HepG2 (cell line): ENCODE data around the gene CBY1. TPM values are rescaled to one million over a fixed set of nuclear protein-coding genes. Genes with fewer than 3 reads are reported as not detected.

ENCODE experiments used
- CAMTA2 ChIP-seq: sonication (generic); formaldehyde crosslinking; IDR thresholded peaks from 2 replicates; pipeline ENCODE4 v1.4.0; 2020; ENCODE audit warnings: mild to moderate bottlenecking, missing genetic modification reagents, borderline replicate concordance
- GMEB1 ChIP-seq: sonication (generic); formaldehyde crosslinking; IDR thresholded peaks from 2 replicates; pipeline ENCODE4 v1.5.1; 2020; ENCODE audit warnings: missing genetic modification reagents, mild to moderate bottlenecking, borderline replicate concordance
- HMG20A ChIP-seq: IDR thresholded peaks from 2 replicates; pipeline ENCODE4 v1.6.1; 2016; ENCODE audit warnings: borderline replicate concordance
- NKX3-1 ChIP-seq: sonication (generic); formaldehyde crosslinking; IDR thresholded peaks from 2 replicates; pipeline ENCODE4 v1.5.0; 2020; ENCODE audit warnings: missing genetic modification reagents
- NR1H2 ChIP-seq: sonication (generic); formaldehyde crosslinking; IDR thresholded peaks from 2 replicates; pipeline ENCODE4 v1.8.1; 2022; ENCODE audit warnings: low read depth, missing genetic modification reagents, borderline replicate concordance
- POLR2A ChIP-seq, 2 experiments: IDR thresholded peaks; 2 replicates each; pipeline ENCODE4 v1.6.1; 2011; ENCODE audit warnings: low read depth in 2 of 2, low read length in 2 of 2, mild to moderate bottlenecking in 1 of 2, moderate library complexity in 1 of 2; ENCODE audit not compliant: insufficient read depth in 1 of 2
- RARA ChIP-seq: IDR thresholded peaks from 2 replicates; pipeline ENCODE4 v1.6.1; 2016; ENCODE audit warnings: missing genetic modification reagents, missing compliant biosample characterization
- RBAK ChIP-seq: sonication (generic); formaldehyde crosslinking; IDR thresholded peaks from 2 replicates; pipeline ENCODE4 v1.5.1; 2020; ENCODE audit warnings: mild to moderate bottlenecking, missing genetic modification reagents
- RBM22 ChIP-seq: fragments of 200-400 bp; formaldehyde crosslinking; optimal IDR thresholded peaks from 2 replicates; pipeline ENCODE3; 2017; ENCODE audit warnings: mild to moderate bottlenecking, low read length, moderate library complexity
- RFXAP ChIP-seq: sonication (generic); formaldehyde crosslinking; IDR thresholded peaks from 2 replicates; pipeline ENCODE4 v1.4.0; 2020; ENCODE audit warnings: missing genetic modification reagents, borderline replicate concordance
- SP5 ChIP-seq: IDR thresholded peaks from 2 replicates; pipeline ENCODE4 v1.6.1; 2016; ENCODE audit warnings: low read depth, borderline replicate concordance
- TBX3 ChIP-seq: fragments of 450-650 bp; IDR thresholded peaks from 2 replicates; pipeline ENCODE4 v1.6.1; 2017; ENCODE audit warnings: antibody characterized with exemption, mild to moderate bottlenecking, inconsistent platforms, borderline replicate concordance
- ZBTB3 ChIP-seq: sonication (generic); formaldehyde crosslinking; IDR thresholded peaks from 2 replicates; pipeline ENCODE4 v1.4.0; 2020; ENCODE audit warnings: low read depth, mild to moderate bottlenecking, moderate library complexity, missing genetic modification reagents, borderline replicate concordance
- ZBTB49 ChIP-seq: sonication (generic); formaldehyde crosslinking; IDR thresholded peaks from 2 replicates; pipeline ENCODE4 v1.4.0; 2020; ENCODE audit warnings: missing genetic modification reagents, borderline replicate concordance
- ZNF337 ChIP-seq: sonication (generic); formaldehyde crosslinking; IDR thresholded peaks from 2 replicates; pipeline ENCODE4 v1.5.1; 2020; ENCODE audit warnings: missing genetic modification reagents, low read depth, mild to moderate bottlenecking, borderline replicate concordance
- ZNF430 ChIP-seq: sonication (generic); formaldehyde crosslinking; IDR thresholded peaks from 2 replicates; pipeline ENCODE4 v1.9.0; 2021; ENCODE audit warnings: mild to moderate bottlenecking, missing genetic modification reagents
- ZNF460 ChIP-seq: sonication (generic); formaldehyde crosslinking; IDR thresholded peaks from 2 replicates; pipeline ENCODE4 v1.5.1; 2020; ENCODE audit warnings: missing genetic modification reagents, mild to moderate bottlenecking, borderline replicate concordance
- ZNF550 ChIP-seq: sonication (generic); formaldehyde crosslinking; IDR thresholded peaks from 2 replicates; pipeline ENCODE4 v1.4.0; 2020; ENCODE audit warnings: mild to moderate bottlenecking, missing genetic modification reagents, borderline replicate concordance
- ZNF629 ChIP-seq: sonication (generic); formaldehyde crosslinking; conservative IDR thresholded peaks from 2 replicates; pipeline ENCODE4 v1.5.0; 2020; ENCODE audit warnings: missing genetic modification reagents
- polyA plus RNA-seq, 8 experiments: library from polyadenylated mRNA; depleted of rRNA in 3 of 8; stranded (reverse) in 7 of 8; unstranded in 1 of 8; fragments of >200 nt; fragmentation: Illumina TruSeq in 4 of 8; extraction: Trizol in 4 of 8; gene quantifications; 2 replicates each; pipeline versions ENCODE4 v1.2.1 to v1.2.3, GENCODE V29; 2011 to 2016; ENCODE audit warnings: low read depth in 4 of 8, missing spikeins in 1 of 8, mixed read lengths in 1 of 8; ENCODE audit not compliant: insufficient read depth in 1 of 8
- total RNA-seq, 5 experiments: library from RNA; depleted of rRNA; stranded (reverse); fragments of >200 nt; fragmentation: Illumina TruSeq; extraction: Trizol; gene quantifications; 2 replicates each; pipeline ENCODE4 v1.2.3, GENCODE V29; 2016; ENCODE audit warnings: low read depth in 1 of 5
- TF ChIP-seq, protein P1 (sequence below): IDR thresholded peaks from 2 replicates; pipeline ENCODE4 v1.6.1; 2016; ENCODE audit warnings: low read depth, control low read depth
- TF ChIP-seq, protein P2 (sequence below): sonication (generic); formaldehyde crosslinking; IDR thresholded peaks from 2 replicates; pipeline ENCODE4 v1.5.0; 2020; ENCODE audit warnings: mild to moderate bottlenecking, missing genetic modification reagents

Gene CBY1
- total and polyA plus RNA-seq, 2 of the 13 experiments (the other 11 are each of a cell fraction or from before 2014, with no cell fraction given), result 19.7 to 20.3 TPM

DNA sequence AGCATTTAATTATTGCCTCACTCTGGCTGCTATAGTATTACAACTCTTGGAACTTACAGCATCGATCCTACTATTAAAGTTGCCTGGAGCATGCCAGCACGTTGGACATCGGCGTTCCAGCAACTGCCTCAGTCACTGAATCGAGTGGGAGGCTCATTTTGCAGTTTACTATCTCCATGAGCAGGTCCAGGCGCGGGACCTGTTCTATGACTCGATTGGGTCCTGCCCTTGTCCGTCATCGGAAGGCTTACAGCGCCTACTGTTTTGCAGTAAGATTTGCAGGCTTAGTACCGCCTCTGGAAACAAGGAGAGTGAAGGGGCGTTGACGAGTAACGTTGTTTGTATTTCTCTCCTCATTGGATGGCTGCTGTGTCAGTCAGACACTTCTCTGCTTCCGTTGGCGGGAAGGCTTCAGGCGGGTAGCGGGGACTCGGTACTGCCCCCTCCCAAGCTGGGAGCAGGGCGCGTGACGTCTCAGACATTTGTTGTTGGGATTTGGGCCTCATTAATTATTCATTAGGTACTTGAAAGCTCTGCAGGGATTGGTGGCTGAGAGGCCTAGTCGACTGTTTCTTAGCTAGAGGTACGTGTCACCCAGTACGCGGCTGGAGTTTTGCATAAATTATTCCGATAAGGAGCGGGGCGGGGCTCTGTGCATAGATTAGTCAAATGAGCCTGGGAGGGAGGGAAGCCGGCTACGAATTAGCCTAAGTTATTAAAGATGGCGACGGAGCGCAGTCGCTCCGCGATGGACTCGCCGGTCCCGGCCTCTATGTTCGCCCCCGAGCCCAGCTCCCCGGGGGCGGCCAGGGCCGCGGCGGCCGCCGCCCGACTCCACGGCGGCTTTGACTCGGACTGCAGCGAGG lies 49.0 kb downstream of the CBY1 start, which contains the start of gene GTPBP1 (continued):
- TF ChIP-seq ZNF460 (CRISPR knock-in tag) (no peak), ZBTB3 (CRISPR knock-in tag) (no peak), RBM22 (no peak), SP5 (CRISPR knock-in tag) (0 out of 2 replicates have a peak, but pooled peaks have one; percentile 9), ZBTB49 (CRISPR knock-in tag) (no peak), POLR2A (IDR thresholded peaks at IDR 0.05; ENCODE audit: insufficient read depth in 1 of 2, low read depth in 2 of 2, low read length in 2 of 2) (peak; percentile 76 to 87), NKX3-1 (CRISPR knock-in tag) (0 out of 2 replicates have a peak, but pooled peaks have one; percentile 43), CAMTA2 (no peak), ZNF629 (no peak), HMG20A (CRISPR knock-in tag) (peak; percentile 23; the same call in 1 of the 2 replicates), NR1H2 (CRISPR knock-in tag) (no peak), ZNF337 (CRISPR knock-in tag) (no peak), TBX3 (no peak), RBAK (CRISPR knock-in tag) (no peak), ZNF430 (CRISPR knock-in tag) (no peak), RARA (CRISPR knock-in tag) (no peak), RFXAP (peak; percentile 94), GMEB1 (CRISPR knock-in tag) (no peak), ZNF550 (CRISPR knock-in tag) (no peak)
- TF ChIP-seq, protein P1, sequence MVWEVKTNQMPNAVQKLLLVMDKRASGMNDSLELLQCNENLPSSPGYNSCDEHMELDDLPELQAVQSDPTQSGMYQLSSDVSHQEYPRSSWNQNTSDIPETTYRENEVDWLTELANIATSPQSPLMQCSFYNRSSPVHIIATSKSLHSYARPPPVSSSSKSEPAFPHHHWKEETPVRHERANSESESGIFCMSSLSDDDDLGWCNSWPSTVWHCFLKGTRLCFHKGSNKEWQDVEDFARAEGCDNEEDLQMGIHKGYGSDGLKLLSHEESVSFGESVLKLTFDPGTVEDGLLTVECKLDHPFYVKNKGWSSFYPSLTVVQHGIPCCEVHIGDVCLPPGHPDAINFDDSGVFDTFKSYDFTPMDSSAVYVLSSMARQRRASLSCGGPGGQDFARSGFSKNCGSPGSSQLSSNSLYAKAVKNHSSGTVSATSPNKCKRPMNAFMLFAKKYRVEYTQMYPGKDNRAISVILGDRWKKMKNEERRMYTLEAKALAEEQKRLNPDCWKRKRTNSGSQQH (CRISPR knock-in tag), result 0 out of 2 replicates have a peak, but pooled peaks have one; percentile 26
- TF ChIP-seq, protein P2, sequence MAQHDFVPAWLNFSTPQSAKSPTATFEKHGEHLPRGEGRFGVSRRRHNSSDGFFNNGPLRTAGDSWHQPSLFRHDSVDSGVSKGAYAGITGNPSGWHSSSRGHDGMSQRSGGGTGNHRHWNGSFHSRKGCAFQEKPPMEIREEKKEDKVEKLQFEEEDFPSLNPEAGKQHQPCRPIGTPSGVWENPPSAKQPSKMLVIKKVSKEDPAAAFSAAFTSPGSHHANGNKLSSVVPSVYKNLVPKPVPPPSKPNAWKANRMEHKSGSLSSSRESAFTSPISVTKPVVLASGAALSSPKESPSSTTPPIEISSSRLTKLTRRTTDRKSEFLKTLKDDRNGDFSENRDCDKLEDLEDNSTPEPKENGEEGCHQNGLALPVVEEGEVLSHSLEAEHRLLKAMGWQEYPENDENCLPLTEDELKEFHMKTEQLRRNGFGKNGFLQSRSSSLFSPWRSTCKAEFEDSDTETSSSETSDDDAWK (CRISPR knock-in tag), result no peak
